ENCODE results near the gene PLEKHA8.

The PLEKHA8 gene

GRCh38 chr7:30178748-30179436 lies 150.7 kb downstream of the PLEKHA8 start:
- peak overlapping the region; percentile 81 for H3K27ac ChIP-seq
- H3K4me1 ChIP-seq (ENCODE audit: control insufficient read depth in 1 of 2, insufficient read depth in 1 of 2, low read depth in 1 of 2, low read length in 1 of 2), result peaks cover 25 to 26% of the 10 kb centered on the region in 2 experiments
- peak overlapping the region in 1 of 2 experiments; percentile 0 for H3K4me3 ChIP-seq (ENCODE audit: low read depth in 1 of 2, low read length in 1 of 2)

More at GRCh38 chr7:30178748-30179436, 150.7 kb downstream of the PLEKHA8 start:
- Histone ChIP-seq H3K36me3 (no peaks in the 10 kb centered on the region), H3K9me3 (no peaks in the 10 kb centered on the region), H3K27me3 (no peaks in the 10 kb centered on the region)
- no peak for TF ChIP-seq CTCF (IDR thresholded peaks at IDR 0.05)
